Fibroblast of lung (primary cell): ENCODE measurements around the gene ATOH8. TPM values are rescaled to one million over a fixed set of nuclear protein-coding genes. Genes with fewer than 3 reads are reported as not detected.

Experiments
- DNase-seq, 2 donors: peaks; one replicate each; pipeline versions ENCODE4 v3.0.0 to v3.0.0-alpha.2; 2010; ENCODE audit warnings: low read depth in 2 of 2
- H2AFZ ChIP-seq: 2 replicates; pipeline ENCODE4 v1.5.1; 2012; ENCODE audit warnings: low read length, control low read depth, inconsistent platforms
- H3K27ac ChIP-seq: 2 replicates; pipeline ENCODE4 v1.5.1; 2011; ENCODE audit warnings: low read length, control low read depth; ENCODE audit not compliant: insufficient read depth
- H3K27me3 ChIP-seq: 2 replicates; pipeline ENCODE4 v1.5.1; 2011; ENCODE audit warnings: mild to moderate bottlenecking, low read length; ENCODE audit not compliant: control insufficient read depth, insufficient read depth
- H3K36me3 ChIP-seq: 2 replicates; pipeline ENCODE4 v1.5.1; 2011; ENCODE audit warnings: low read length; ENCODE audit not compliant: control insufficient read depth, insufficient read depth
- H3K4me1 ChIP-seq: 2 replicates; pipeline ENCODE4 v1.5.1; 2011; ENCODE audit warnings: low read length; ENCODE audit not compliant: control insufficient read depth, insufficient read depth; ENCODE audit errors: extremely low read depth
- H3K4me2 ChIP-seq: 2 replicates; pipeline ENCODE4 v1.5.1; 2011; ENCODE audit warnings: low read length, control low read depth; ENCODE audit not compliant: insufficient read depth; ENCODE audit errors: extremely low read depth
- H3K4me3 ChIP-seq, 4 experiments: fragments of 200-600 bp in 1 of 4; sonication (generic) in 1 of 4; replicated peaks in 1 of 4; 2 replicates each; pipeline ENCODE4 v1.5.1; 2011 to 2016; ENCODE audit warnings: low read length in 4 of 4, low read depth in 3 of 4, mild to moderate bottlenecking in 3 of 4, control low read depth in 2 of 4, inconsistent platforms in 1 of 4, mixed read lengths in 1 of 4; ENCODE audit not compliant: insufficient read depth in 1 of 4; ENCODE audit errors: control extremely low read depth in 1 of 4
- H3K79me2 ChIP-seq: 2 replicates; pipeline ENCODE4 v1.5.1; 2012; ENCODE audit warnings: mild to moderate bottlenecking, low read length, inconsistent platforms; ENCODE audit not compliant: control insufficient read depth, insufficient read depth
- H3K9ac ChIP-seq: 2 replicates; pipeline ENCODE4 v1.5.1; 2011; ENCODE audit warnings: mild to moderate bottlenecking, low read length, control low read depth; ENCODE audit not compliant: insufficient read depth
- H3K9me3 ChIP-seq: 2 replicates; pipeline ENCODE4 v1.5.1; 2012; ENCODE audit warnings: low read depth, low read length; ENCODE audit not compliant: control insufficient read depth, insufficient read depth
- H4K20me1 ChIP-seq: 2 replicates; pipeline ENCODE4 v1.5.1; 2011; ENCODE audit warnings: low read length; ENCODE audit not compliant: control insufficient read depth, insufficient read depth; ENCODE audit errors: extremely low read depth
- CTCF ChIP-seq, 2 donors: IDR thresholded peaks in 1 of 2; conservative IDR thresholded peaks in 1 of 2; 1 replicate in 1 of 2; 2 replicates in 1 of 2; pipeline ENCODE4 v1.5.1; 2011 to 2012; ENCODE audit warnings: low read length in 2 of 2, control low read depth in 1 of 2, inconsistent platforms in 1 of 2, low read depth in 1 of 2, mild to moderate bottlenecking in 1 of 2
- EZH2 ChIP-seq: IDR thresholded peaks from 2 replicates; pipeline ENCODE4 v1.5.1; 2012; ENCODE audit warnings: low read length, control low read depth, mild to moderate bottlenecking; ENCODE audit errors: missing control alignments
- polyA plus RNA-seq, 2 donors: library from polyadenylated mRNA; depleted of rRNA in 1 of 2; stranded (reverse) in 1 of 2; unstranded in 1 of 2; fragments of >200 nt; gene quantifications; 2 replicates each; pipeline ENCODE4 v1.2.1, GENCODE V29; 2011 to 2012; ENCODE audit warnings: missing spikeins in 1 of 2
- total RNA-seq: library from RNA; depleted of rRNA; stranded (reverse); fragments of >200 nt; gene quantifications from 2 replicates; pipeline ENCODE4 v1.2.1, GENCODE V29; 2014

ATOH8 gene
- total and polyA plus RNA-seq, 2 donors (not counting 1 experiment from before 2014, with no cell fraction given), result 5.6 to 19.2 TPM

- Histone ChIP-seq H4K20me1 (no peaks in the 10 kb centered on the region), H3K9ac (no peak overlapping the region), H3K36me3 (no peaks in the 10 kb centered on the region), H2AFZ (no peak overlapping the region), H3K79me2 (no peaks in the 10 kb centered on the region), H3K4me3 (no peak overlapping the region), H3K4me1 (peaks cover 2% of the 10 kb centered on the region), H3K4me2 (no peak overlapping the region), H3K27me3 (no peaks in the 10 kb centered on the region), H3K27ac (no peak overlapping the region), H3K9me3 (no peaks in the 10 kb centered on the region)
- TF ChIP-seq CTCF (conservative IDR thresholded peaks at IDR 0.05 in 1 of 2, IDR thresholded peaks at IDR 0.05 in 1 of 2; ENCODE audit: low read depth in 1 of 2, low read length in 2 of 2) (no peak), EZH2 (no peak)
- DNase-seq, result no peak
Measured at GRCh38 chr2:85812094-85812735, 58.4 kb downstream of the ATOH8 start.

GRCh38 chr2:85813211-85813981 lies 59.6 kb downstream of the ATOH8 start:
- Histone ChIP-seq H3K79me2 (no peaks in the 10 kb centered on the region), H3K4me3 (no peak overlapping the region), H3K27ac (no peak overlapping the region), H3K27me3 (no peaks in the 10 kb centered on the region), H3K4me1 (peaks cover 2% of the 10 kb centered on the region), H3K36me3 (no peaks in the 10 kb centered on the region), H4K20me1 (no peaks in the 10 kb centered on the region), H3K9ac (no peak overlapping the region), H3K9me3 (no peaks in the 10 kb centered on the region), H2AFZ (no peak overlapping the region), H3K4me2 (no peak overlapping the region)
- TF ChIP-seq CTCF (conservative IDR thresholded peaks at IDR 0.05 in 1 of 2, IDR thresholded peaks at IDR 0.05 in 1 of 2; ENCODE audit: low read depth in 1 of 2, low read length in 2 of 2) (no peak), EZH2 (no peak)
- no peak for DNase-seq

GRCh38 chr2:85813982-85814801 lies 60.4 kb downstream of the ATOH8 start:
- DNase-seq, result peak; percentile 71 to 88
- no peak overlapping the region for H3K9ac ChIP-seq
- no peak overlapping the region for H2AFZ ChIP-seq
- no peaks in the 10 kb centered on the region for H3K36me3 ChIP-seq
- no peak overlapping the region for H3K4me2 ChIP-seq
- H3K79me2 ChIP-seq, result no peaks in the 10 kb centered on the region
- no peak overlapping the region for H3K4me3 ChIP-seq
- peak; percentile 97 to 99 for TF ChIP-seq CTCF (conservative IDR thresholded peaks at IDR 0.05 in 1 of 2, IDR thresholded peaks at IDR 0.05 in 1 of 2; ENCODE audit: low read depth in 1 of 2, low read length in 2 of 2)
- TF ChIP-seq EZH2, result no peak
- no peaks in the 10 kb centered on the region for H3K9me3 ChIP-seq
- H3K27ac ChIP-seq, result no peak overlapping the region
- H3K4me1 ChIP-seq, result peaks cover 2% of the 10 kb centered on the region
- H3K27me3 ChIP-seq, result no peaks in the 10 kb centered on the region
- H4K20me1 ChIP-seq, result no peaks in the 10 kb centered on the region
